ENCODE results near the gene TRIM4.

Gene TRIM4

DNA sequence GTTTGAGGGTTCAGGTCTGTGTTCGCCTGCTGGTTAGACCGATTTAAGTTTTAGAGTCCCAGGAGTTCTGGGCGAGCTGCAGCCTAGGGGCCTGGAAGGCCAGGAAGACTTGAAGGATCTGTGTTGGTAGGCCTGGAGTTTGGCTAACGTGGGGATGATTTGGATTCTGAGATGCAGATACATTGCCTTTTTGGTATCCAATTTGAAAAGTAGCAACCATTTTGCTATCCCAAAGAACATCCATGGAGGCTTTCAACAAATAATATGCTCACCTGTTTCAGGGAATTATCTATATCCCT lies 433 bp upstream of the TRIM4 start:
- no peak for DNase-seq (ENCODE audit: low spot score)
- in situ Hi-C loops (cut with MboI; ENCODE audit: low sequenced_read_pairs, unreplicated experiment), result loop anchor here (10.0 kb wide), 1 partner anchor 65 kb away; no protein-coding TSS in a partner anchor
- TF ChIP-seq, protein P1, sequence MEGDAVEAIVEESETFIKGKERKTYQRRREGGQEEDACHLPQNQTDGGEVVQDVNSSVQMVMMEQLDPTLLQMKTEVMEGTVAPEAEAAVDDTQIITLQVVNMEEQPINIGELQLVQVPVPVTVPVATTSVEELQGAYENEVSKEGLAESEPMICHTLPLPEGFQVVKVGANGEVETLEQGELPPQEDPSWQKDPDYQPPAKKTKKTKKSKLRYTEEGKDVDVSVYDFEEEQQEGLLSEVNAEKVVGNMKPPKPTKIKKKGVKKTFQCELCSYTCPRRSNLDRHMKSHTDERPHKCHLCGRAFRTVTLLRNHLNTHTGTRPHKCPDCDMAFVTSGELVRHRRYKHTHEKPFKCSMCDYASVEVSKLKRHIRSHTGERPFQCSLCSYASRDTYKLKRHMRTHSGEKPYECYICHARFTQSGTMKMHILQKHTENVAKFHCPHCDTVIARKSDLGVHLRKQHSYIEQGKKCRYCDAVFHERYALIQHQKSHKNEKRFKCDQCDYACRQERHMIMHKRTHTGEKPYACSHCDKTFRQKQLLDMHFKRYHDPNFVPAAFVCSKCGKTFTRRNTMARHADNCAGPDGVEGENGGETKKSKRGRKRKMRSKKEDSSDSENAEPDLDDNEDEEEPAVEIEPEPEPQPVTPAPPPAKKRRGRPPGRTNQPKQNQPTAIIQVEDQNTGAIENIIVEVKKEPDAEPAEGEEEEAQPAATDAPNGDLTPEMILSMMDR (IDR thresholded peaks at IDR 0.05; ENCODE audit: borderline replicate concordance, control extremely low read depth, extremely low read depth, insufficient read depth, missing control alignments), result no peak

DNA sequence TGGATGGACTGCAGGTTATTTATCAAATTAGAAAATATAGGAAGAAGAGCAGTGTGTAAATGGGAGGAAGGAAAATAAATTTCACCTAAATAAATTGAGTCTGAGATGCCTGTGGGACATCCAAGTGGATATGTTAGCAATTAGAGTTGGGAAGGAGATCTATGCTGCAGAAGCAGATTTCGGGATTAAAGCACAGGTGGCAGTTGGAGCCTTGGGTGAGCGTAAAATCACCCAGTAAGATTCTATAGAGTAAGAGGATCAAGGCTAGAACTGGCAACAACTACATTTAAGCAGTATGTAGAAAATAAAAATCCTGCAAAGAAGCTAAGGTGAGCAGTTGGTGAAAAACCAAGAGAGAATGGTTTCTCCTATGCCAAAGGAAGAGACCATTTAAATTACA lies 8.4 kb downstream of the TRIM4 start:
- no peak for DNase-seq (ENCODE audit: low spot score)
- in situ Hi-C loops (cut with MboI; ENCODE audit: low sequenced_read_pairs, unreplicated experiment), result loop anchor here (10.0 kb wide), 1 partner anchor 74 kb away; no protein-coding TSS in a partner anchor
- TF ChIP-seq, protein P1 (IDR thresholded peaks at IDR 0.05; ENCODE audit: borderline replicate concordance, control extremely low read depth, extremely low read depth, insufficient read depth, missing control alignments), result no peak

DNA sequence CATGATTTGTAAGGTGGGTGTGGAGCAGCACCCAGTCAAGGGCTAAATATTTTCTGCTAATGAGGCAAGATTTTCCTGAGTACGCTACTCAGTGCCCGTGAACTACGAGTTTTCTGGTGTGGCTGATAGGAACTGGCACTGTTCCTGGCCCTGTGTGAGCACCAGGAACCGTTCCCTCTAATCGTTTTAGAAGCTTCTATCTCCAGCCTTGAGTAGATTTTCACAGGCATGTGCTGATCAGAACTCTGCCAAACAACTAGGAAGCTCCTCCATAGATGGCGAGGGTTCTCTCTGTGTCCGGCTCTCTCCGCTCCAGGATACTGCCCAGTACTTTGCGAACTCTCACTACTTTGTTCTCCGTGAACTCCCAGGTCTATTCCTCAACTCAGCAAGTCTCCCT lies 17.7 kb downstream of the TRIM4 start:
- in situ Hi-C loops (cut with MboI; ENCODE audit: low sequenced_read_pairs, unreplicated experiment), result no loop called here
- TF ChIP-seq, protein P1 (IDR thresholded peaks at IDR 0.05; ENCODE audit: borderline replicate concordance, control extremely low read depth, extremely low read depth, insufficient read depth, missing control alignments), result no peak
- no peak for DNase-seq (ENCODE audit: low spot score)

DNA sequence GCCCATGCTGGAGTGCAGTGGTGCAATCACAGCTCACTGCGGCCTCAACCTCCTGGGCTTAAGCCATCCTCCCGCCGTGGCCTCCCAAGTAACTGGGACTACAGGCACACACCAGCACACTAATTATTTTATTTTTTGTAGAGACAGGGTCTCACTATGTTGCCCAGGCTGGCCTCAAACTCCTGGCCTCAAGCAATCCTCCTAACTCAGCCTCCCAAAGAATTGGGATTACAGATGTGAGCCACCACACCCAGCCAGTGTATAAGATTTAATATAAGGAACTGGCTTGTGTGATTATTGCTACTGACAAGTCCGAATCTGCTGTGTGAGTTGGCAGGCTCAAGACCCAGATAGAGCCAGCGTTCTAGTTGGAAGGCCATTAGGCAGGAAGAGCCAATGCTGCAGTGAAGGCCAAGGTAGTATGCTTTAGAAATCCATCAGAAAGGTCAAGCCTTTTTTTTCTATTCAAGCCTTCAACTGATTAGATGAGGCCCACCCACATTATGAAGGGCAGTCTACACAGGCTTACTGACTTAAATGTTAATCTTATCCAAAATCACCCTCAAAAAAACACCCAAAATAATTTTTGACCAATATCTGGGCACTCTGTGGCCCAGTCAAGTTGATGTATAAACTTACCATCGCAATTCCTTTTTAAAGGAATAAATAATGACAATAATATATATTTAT lies 19.4 kb downstream of the TRIM4 start:
- in situ Hi-C loops (cut with MboI; ENCODE audit: low sequenced_read_pairs, unreplicated experiment), result no loop called here
- no peak for DNase-seq (ENCODE audit: low spot score)
- TF ChIP-seq, protein P1 (IDR thresholded peaks at IDR 0.05; ENCODE audit: borderline replicate concordance, control extremely low read depth, extremely low read depth, insufficient read depth, missing control alignments), result no peak

DNA sequence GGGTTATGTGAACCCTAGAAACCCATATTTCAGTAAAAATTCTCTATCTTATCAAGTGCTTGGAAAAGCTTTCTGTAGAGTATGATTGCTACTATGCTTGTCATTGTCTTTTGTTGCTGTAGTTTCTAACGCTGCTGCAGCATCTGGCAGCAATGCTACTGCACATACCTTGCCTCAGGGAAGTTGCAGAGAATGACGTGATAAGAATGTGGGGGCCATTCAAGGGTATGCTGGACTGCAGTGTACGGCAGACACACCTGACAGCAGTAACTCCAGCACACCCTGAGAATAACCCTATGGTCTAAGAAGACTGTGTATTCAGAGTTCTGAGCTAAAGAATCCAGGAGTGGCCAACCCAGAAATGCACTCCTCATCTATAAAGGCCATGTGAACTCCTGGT lies 20.5 kb downstream of the TRIM4 start:
- TF ChIP-seq, protein P1 (IDR thresholded peaks at IDR 0.05; ENCODE audit: borderline replicate concordance, control extremely low read depth, extremely low read depth, insufficient read depth, missing control alignments), result no peak
- no peak for DNase-seq (ENCODE audit: low spot score)
- in situ Hi-C loops (cut with MboI; ENCODE audit: low sequenced_read_pairs, unreplicated experiment), result no loop called here

DNA sequence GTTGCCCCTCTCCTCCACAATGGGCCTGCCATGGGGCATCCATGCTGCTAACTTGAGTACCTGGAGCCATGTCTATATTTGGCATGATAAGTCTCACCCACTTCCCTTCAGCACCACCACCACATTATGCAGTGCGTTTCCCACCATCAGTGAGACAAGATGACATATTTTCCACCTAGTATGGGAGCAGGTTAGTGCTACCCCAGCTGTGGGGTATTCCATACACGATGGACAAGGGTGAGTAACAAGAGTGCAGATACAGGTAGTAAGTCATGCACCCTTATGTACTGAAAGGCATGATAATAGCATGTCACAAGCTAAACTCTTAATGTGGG lies 21.3 kb downstream of the TRIM4 start:
- TF ChIP-seq, protein P1 (IDR thresholded peaks at IDR 0.05; ENCODE audit: borderline replicate concordance, control extremely low read depth, extremely low read depth, insufficient read depth, missing control alignments), result no peak
- no peak for DNase-seq (ENCODE audit: low spot score)
- in situ Hi-C loops (cut with MboI; ENCODE audit: low sequenced_read_pairs, unreplicated experiment), result no loop called here
